ENCODE data around the gene CIART.
"Not testable (repeated sequence)": the region's sequence is repeated elsewhere in the genome, so short reads cannot be mapped to it uniquely, and the experiment has no call there.

The CIART gene

GRCh38 chr1:150311762-150312161 lies 29.4 kb downstream of the CIART start:
- no peak for DNase-seq

- not testable (repeated sequence) for DNase-seq
Measured at GRCh38 chr1:150314691-150315090, 32.3 kb downstream of the CIART start.

- no peak for DNase-seq
Measured at GRCh38 chr1:150320667-150320978, 38.3 kb downstream of the CIART start.

GRCh38 chr1:150321826-150322166 lies 39.4 kb downstream of the CIART start:
- DNase-seq: no peak

- no peak for DNase-seq
Measured at GRCh38 chr1:150322310-150322709, 40.0 kb downstream of the CIART start.

- no peak for DNase-seq
Measured at GRCh38 chr1:150332651-150333290, 50.4 kb downstream of the CIART start.

All from activated T-cell treated with anti-CD3 and anti-CD28 coated beads, Interleukin-2, amount 50 U/mL, for 1 hour (primary cell).